ENCODE results near the gene AMOTL1.

Gene AMOTL1

GRCh38 chr11:94861306-94861845 lies 93.2 kb downstream of the AMOTL1 start:
- DNase-seq, result no peak

- DNase-seq, result no peak
Measured at GRCh38 chr11:94862926-94863880, 95.0 kb downstream of the AMOTL1 start.

- DNase-seq, result no peak
Measured at GRCh38 chr11:94864506-94865045, 96.4 kb downstream of the AMOTL1 start.

GRCh38 chr11:94866231-94866822 lies 98.2 kb downstream of the AMOTL1 start:
- DNase-seq, result no peak

- no peak for DNase-seq
Measured at GRCh38 chr11:94866936-94867795, 99.0 kb downstream of the AMOTL1 start.

- DNase-seq, result no peak
Measured at GRCh38 chr11:94868468-94868867, 100.3 kb downstream of the AMOTL1 start.

GRCh38 chr11:94869186-94869585 lies 101.0 kb downstream of the AMOTL1 start:
- no peak for DNase-seq

GRCh38 chr11:94870422-94870821 lies 102.3 kb downstream of the AMOTL1 start:
- DNase-seq, result no peak

- no peak for DNase-seq
Measured at GRCh38 chr11:94871491-94872185, 103.5 kb downstream of the AMOTL1 start.

GRCh38 chr11:94873916-94874540 lies 105.9 kb downstream of the AMOTL1 start:
- no peak for DNase-seq

- DNase-seq, result no peak
Measured at GRCh38 chr11:94876222-94876621, 108.1 kb downstream of the AMOTL1 start.

- DNase-seq, result no peak
Measured at GRCh38 chr11:94876645-94877442, 108.7 kb downstream of the AMOTL1 start.

GRCh38 chr11:94877443-94878200 lies 109.5 kb downstream of the AMOTL1 start:
- DNase-seq, result no peak

- no peak for DNase-seq
Measured at GRCh38 chr11:94879006-94879405, 110.8 kb downstream of the AMOTL1 start.

- DNase-seq, result no peak
Measured at GRCh38 chr11:94880216-94880615, 112.1 kb downstream of the AMOTL1 start.

GRCh38 chr11:94882931-94883330 lies 114.8 kb downstream of the AMOTL1 start:
- DNase-seq, result no peak

GRCh38 chr11:94883878-94884277 lies 115.7 kb downstream of the AMOTL1 start:
- DNase-seq, result no peak

- DNase-seq, result no peak
Measured at GRCh38 chr11:94884376-94884775, 116.2 kb downstream of the AMOTL1 start.

- DNase-seq, result no peak
Measured at GRCh38 chr11:94885133-94885532, 117.0 kb downstream of the AMOTL1 start.

- DNase-seq, result no peak
Measured at GRCh38 chr11:94885581-94885980, 117.4 kb downstream of the AMOTL1 start.

Data from NCI-H2107 (cell line).